Epithelial cell of proximal tubule (primary cell): ENCODE measurements around the gene PAPSS1. TPM values are rescaled to one million over a fixed set of nuclear protein-coding genes. Genes with fewer than 3 reads are reported as not detected.
"Not testable (repeated sequence)": the region's sequence is repeated elsewhere in the genome, so short reads cannot be mapped to it uniquely, and the experiment has no call there.

Source experiments
- DNase-seq: peaks from one replicate; pipeline ENCODE4 v3.0.0-alpha.2; 2011; ENCODE audit warnings: low read depth
- H3K4me3 ChIP-seq: 2 replicates; pipeline ENCODE4 v1.5.1; 2011; ENCODE audit warnings: low read depth, mild to moderate bottlenecking, low read length
- CTCF ChIP-seq: conservative IDR thresholded peaks from 2 replicates; pipeline ENCODE4 v1.5.1; 2012; ENCODE audit warnings: low read depth, mild to moderate bottlenecking, low read length
- total RNA-seq: library from RNA; depleted of rRNA; stranded (reverse); fragments of >200 nt; gene quantifications from 2 replicates; pipeline ENCODE4 v1.2.3, GENCODE V29; 2015

Gene PAPSS1
- total RNA-seq, 1 donor from 2014 or later = 51.2 TPM

GRCh38 chr4:107725281-107725859, 5.3 kb upstream of the PAPSS1 start:
- no peak for DNase-seq
- no peak for TF ChIP-seq CTCF
- no peak overlapping the region for H3K4me3 ChIP-seq

- not testable (repeated sequence) for DNase-seq
Measured at GRCh38 chr4:107723331-107723730, 3.3 kb upstream of the PAPSS1 start.

GRCh38 chr4:107721436-107722100, 1.5 kb upstream of the PAPSS1 start:
- TF ChIP-seq CTCF = no peak
- H3K4me3 ChIP-seq = peak overlapping the region; percentile 98
- no peak for DNase-seq

More at GRCh38 chr4:107723331-107723730, 3.3 kb upstream of the PAPSS1 start:
- not testable (repeated sequence) for H3K4me3 ChIP-seq

GRCh38 chr4:107719207-107719921, 670 bp downstream of the PAPSS1 start:
- H3K4me3 ChIP-seq = peak overlapping the region; percentile 98
- DNase-seq = no peak
- no peak for TF ChIP-seq CTCF

GRCh38 chr4:107718351-107718965, 1.6 kb downstream of the PAPSS1 start:
- no peak for TF ChIP-seq CTCF
- no peak for DNase-seq
- H3K4me3 ChIP-seq = peak overlapping the region; percentile 98

- no peak for TF ChIP-seq CTCF
- H3K4me3 ChIP-seq = no peak overlapping the region
- no peak for DNase-seq
Measured at GRCh38 chr4:107714256-107714655, 5.8 kb downstream of the PAPSS1 start.

GRCh38 chr4:107712236-107712635, 7.8 kb downstream of the PAPSS1 start:
- no peak for TF ChIP-seq CTCF
- no peak overlapping the region for H3K4me3 ChIP-seq
- DNase-seq = no peak
